OCI-LY7 (cell line): ENCODE measurements around the gene SRGAP3.

Source experiments
- EZH2phosphoT487 ChIP-seq: fragments of 200-600 bp; sonication (generic); IDR thresholded peaks from 2 replicates; pipeline ENCODE4 v1.6.1; 2018; ENCODE audit warnings: low read depth, borderline replicate concordance, mild to moderate bottlenecking, mixed run types, antibody characterized with exemption, low read length, moderate library complexity, mixed read lengths
- TF ChIP-seq, protein P1 (sequence below): fragments of 200-600 bp; sonication (generic); conservative IDR thresholded peaks from 2 replicates; pipeline ENCODE4 v1.5.1; 2014; ENCODE audit warnings: mild to moderate bottlenecking, antibody characterized with exemption, low read length, moderate library complexity, mixed read lengths

DNA sequence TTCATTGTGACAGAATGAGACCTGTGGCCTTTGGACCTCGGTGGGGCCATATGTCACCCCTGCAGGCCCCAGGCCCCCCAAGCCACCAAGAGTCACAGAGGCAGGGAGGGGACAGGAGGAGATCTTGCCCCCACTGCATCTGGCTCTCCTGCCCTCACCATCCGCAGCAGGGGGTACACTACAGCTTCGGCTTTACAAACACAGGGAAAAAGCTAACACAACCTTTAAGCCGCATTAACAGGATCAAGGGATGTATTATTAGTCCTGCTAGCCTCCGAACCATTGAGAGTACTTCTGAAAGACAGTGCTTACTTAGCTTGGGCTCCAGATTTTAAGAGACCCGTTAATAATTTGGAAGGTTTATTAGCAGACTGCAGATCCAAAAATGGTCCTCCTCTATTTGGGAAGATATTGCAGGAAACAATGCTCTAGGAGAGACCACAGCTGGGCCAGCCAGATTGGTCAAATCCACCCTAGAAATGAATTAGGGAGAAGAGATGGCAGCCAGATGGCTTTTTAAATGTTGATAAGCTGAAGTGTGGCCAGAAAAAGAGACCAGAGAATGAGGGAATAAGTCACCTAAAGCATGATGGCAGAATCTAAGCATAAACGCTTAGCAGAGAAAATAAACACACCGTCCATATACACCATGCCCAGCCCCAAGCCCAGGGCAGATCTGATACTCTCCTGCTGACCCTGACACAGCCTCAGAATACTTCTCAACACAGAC lies 31.5 kb downstream of the SRGAP3 start:
- TF ChIP-seq, protein P1, sequence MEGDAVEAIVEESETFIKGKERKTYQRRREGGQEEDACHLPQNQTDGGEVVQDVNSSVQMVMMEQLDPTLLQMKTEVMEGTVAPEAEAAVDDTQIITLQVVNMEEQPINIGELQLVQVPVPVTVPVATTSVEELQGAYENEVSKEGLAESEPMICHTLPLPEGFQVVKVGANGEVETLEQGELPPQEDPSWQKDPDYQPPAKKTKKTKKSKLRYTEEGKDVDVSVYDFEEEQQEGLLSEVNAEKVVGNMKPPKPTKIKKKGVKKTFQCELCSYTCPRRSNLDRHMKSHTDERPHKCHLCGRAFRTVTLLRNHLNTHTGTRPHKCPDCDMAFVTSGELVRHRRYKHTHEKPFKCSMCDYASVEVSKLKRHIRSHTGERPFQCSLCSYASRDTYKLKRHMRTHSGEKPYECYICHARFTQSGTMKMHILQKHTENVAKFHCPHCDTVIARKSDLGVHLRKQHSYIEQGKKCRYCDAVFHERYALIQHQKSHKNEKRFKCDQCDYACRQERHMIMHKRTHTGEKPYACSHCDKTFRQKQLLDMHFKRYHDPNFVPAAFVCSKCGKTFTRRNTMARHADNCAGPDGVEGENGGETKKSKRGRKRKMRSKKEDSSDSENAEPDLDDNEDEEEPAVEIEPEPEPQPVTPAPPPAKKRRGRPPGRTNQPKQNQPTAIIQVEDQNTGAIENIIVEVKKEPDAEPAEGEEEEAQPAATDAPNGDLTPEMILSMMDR: no peak
- TF ChIP-seq EZH2phosphoT487: no peak
